Transverse colon (tissue), 4 donors: ENCODE measurements around the gene PLEKHA6. TPM values are rescaled to one million over a fixed set of nuclear protein-coding genes. Genes with fewer than 3 reads are reported as not detected.

Source experiments
- DNase-seq: peaks from one replicate; pipeline ENCODE4 v3.0.0-alpha.2; 2019
- H3K27ac ChIP-seq, 4 donors: fragments of 200-600 bp; sonication (generic); 2 replicates each; pipeline ENCODE4 v1.5.1; 2016 to 2018; ENCODE audit warnings: inconsistent platforms in 4 of 4
- H3K27me3 ChIP-seq: fragments of 200-600 bp; sonication (generic); 2 replicates; pipeline ENCODE4 v1.5.1; 2017; ENCODE audit warnings: inconsistent platforms
- H3K36me3 ChIP-seq, 4 donors: fragments of 200-600 bp; sonication (generic); 2 replicates each; pipeline ENCODE4 v1.5.1; 2017 to 2019; ENCODE audit warnings: inconsistent platforms in 4 of 4
- H3K4me1 ChIP-seq, 4 donors: fragments of 200-600 bp; sonication (generic); 2 replicates each; pipeline ENCODE4 v1.5.1; 2017 to 2020; ENCODE audit warnings: inconsistent platforms in 4 of 4
- H3K4me3 ChIP-seq, 4 donors: fragments of 200-600 bp; sonication (generic); 1 replicate in 1 of 4; 2 replicates in 3 of 4; pipeline versions ENCODE4 v1.5.1 to v1.6.1; 2017 to 2019; ENCODE audit warnings: inconsistent platforms in 4 of 4
- H3K9me3 ChIP-seq, 2 donors: fragments of 200-600 bp; sonication (generic); 2 replicates each; pipeline ENCODE4 v1.5.1; 2017 to 2019; ENCODE audit warnings: inconsistent platforms in 2 of 2
- EP300 ChIP-seq: sonication (generic); formaldehyde crosslinking; IDR thresholded peaks from one replicate; pipeline ENCODE4 v1.6.1; 2017; ENCODE audit warnings: antibody characterized with exemption, low read depth
- POLR2A ChIP-seq: fragments of 450-650 bp; IDR thresholded peaks from one replicate; pipeline ENCODE4 v1.6.1; 2016; ENCODE audit warnings: antibody characterized with exemption, mild to moderate bottlenecking, moderate library complexity
- POLR2AphosphoS5 ChIP-seq, 3 donors: sonication (generic); formaldehyde crosslinking; IDR thresholded peaks; one replicate each; pipeline ENCODE4 v1.6.1; 2016; ENCODE audit warnings: antibody characterized with exemption in 3 of 3
- WGBS, 2 donors: methylation state at CpG; one replicate each; pipeline ENCODE4 v1.1.5; 2018; ENCODE audit warnings: low coverage in 1 of 2; 5-methylcytosine and 5-hydroxymethylcytosine counted together
- in situ Hi-C, 4 donors: fragments of 200-750 bp; cut with MboI; loops; one replicate each; pipeline versions ENCODE4 v1.15.0 to v1.15.1; 2017; ENCODE audit warnings: low sequenced_read_pairs in 3 of 4, low pct_ligation_motif_present in 1 of 4, low pct_unique_long_range_greater_than_20kb in 1 of 4
- intact Hi-C: fragments of 100-400 bp; cut with DNase I; formaldehyde crosslinking; loops from one replicate; pipeline ENCODE4 v1.15.1; 2023; ENCODE audit warnings: low total_unique reads
- total RNA-seq, 4 donors: library from RNA; depleted of rRNA; stranded (reverse); fragments of >200 nt; gene quantifications; one replicate each; pipeline ENCODE4 v1.1.0, GENCODE V29; 2016
- TF ChIP-seq, protein P1 (sequence below), 5 experiments: fragments of 200-600 bp in 3 of 5; fragments of 450-650 bp in 2 of 5; sonication (generic) in 3 of 5; IDR thresholded peaks; 1 replicate in 2 of 5; 2 replicates in 3 of 5; pipeline ENCODE4 v1.5.1; 2016 to 2017; ENCODE audit warnings: antibody characterized with exemption in 5 of 5, inconsistent platforms in 3 of 5, mild to moderate bottlenecking in 2 of 5, moderate library complexity in 1 of 5

PLEKHA6 gene
- total RNA-seq, 4 donors from 2014 or later, result 58.7 to 209 (median 97.9) TPM

DNA sequence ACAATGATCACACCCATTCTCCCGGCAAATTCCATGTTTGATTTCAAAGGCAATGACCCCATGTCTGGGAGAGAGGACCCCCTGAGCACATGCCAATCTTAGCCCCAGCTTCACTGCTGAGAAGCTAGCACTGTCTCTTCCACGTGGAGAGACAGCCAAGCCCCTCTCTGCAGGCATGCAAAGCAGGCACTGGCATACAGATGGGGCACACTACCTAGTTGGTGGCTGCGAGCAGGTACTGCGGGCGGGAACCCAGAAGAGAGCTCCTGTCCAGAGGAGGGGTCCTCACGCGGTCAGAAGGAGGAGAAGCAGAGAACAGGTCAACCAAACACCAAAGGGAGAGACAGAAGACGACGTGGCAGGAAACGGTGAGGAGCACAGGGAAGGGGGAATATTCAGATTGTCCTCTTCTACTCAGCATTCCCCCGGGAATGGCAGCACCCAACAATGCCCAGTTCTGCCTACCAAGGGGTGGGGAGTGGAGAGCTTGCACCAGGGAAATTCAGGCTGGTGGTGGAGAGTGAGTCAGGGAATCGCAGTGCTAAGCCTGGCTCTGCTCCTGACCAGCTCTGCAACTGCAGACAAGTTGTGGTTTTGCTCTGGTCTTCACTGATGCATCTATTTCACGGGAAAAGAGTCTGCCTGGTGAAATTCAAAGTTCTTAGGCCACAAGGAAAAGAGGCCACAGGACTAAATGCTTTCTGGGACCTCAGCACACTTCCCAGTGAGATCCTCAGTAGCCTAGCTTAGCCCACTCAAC lies 97.8 kb downstream of the PLEKHA6 start:
- TF ChIP-seq EP300 (no peak), POLR2A (no peak), POLR2AphosphoS5 (IDR thresholded peaks at IDR 0.05) (no peak)
- TF ChIP-seq, protein P1, sequence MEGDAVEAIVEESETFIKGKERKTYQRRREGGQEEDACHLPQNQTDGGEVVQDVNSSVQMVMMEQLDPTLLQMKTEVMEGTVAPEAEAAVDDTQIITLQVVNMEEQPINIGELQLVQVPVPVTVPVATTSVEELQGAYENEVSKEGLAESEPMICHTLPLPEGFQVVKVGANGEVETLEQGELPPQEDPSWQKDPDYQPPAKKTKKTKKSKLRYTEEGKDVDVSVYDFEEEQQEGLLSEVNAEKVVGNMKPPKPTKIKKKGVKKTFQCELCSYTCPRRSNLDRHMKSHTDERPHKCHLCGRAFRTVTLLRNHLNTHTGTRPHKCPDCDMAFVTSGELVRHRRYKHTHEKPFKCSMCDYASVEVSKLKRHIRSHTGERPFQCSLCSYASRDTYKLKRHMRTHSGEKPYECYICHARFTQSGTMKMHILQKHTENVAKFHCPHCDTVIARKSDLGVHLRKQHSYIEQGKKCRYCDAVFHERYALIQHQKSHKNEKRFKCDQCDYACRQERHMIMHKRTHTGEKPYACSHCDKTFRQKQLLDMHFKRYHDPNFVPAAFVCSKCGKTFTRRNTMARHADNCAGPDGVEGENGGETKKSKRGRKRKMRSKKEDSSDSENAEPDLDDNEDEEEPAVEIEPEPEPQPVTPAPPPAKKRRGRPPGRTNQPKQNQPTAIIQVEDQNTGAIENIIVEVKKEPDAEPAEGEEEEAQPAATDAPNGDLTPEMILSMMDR (IDR thresholded peaks at IDR 0.05), result no peak
- Histone ChIP-seq H3K27ac (no peak overlapping the region), H3K4me1 (peaks cover 9 to 14% (median 11%) of the 10 kb centered on the region in 4 donors), H3K27me3 (no peaks in the 10 kb centered on the region), H3K36me3 (peaks cover 0 to 26% (median 0%) of the 10 kb centered on the region in 4 donors), H3K9me3 (no peaks in the 10 kb centered on the region), H3K4me3 (no peak overlapping the region)
- intact Hi-C loops, result no loop called here
- in situ Hi-C loops, result loop anchor here in 1 of 4 donors (25.0 kb wide), 1 partner anchor 100 kb away; the partner anchor contains the start of gene PLEKHA6
- DNase-seq, result no peak
- 79 to 80% methylated on average over 1 to 13 of the region's 13 CpGs for WGBS, 2 donors

DNA sequence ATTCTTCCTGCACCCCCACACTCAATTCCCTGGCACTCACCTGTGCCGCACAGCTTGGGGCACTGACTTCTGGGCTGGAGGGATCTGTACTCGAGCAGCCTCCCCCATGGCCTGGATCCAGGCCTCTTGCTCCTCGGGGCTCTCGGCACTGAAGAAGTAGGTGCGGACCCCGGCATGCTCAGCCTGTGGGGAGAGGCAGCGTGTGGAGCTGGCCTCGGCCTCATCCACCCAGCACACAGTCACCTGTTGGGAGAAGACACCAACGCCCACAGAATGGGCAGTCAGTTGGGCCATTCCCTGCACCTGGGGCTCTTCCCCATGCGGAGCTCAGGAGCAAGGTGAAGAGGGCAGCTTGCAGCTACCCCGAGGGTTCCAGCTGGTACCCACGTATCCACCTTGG lies 98.5 kb downstream of the PLEKHA6 start:
- in situ Hi-C loops, result loop anchor here in 1 of 4 donors (25.0 kb wide), 1 partner anchor 101 kb away; the partner anchor contains the start of gene PLEKHA6
- 94% methylated on average over 9 of the region's 12 CpGs; no CpG with 5 or more reads in 1 of the 2 donors for WGBS, 2 donors
- no peak for DNase-seq
- Histone ChIP-seq H3K9me3 (no peaks in the 10 kb centered on the region), H3K27ac (no peak overlapping the region), H3K36me3 (peaks cover 0 to 33% (median 0%) of the 10 kb centered on the region in 4 donors), H3K27me3 (no peaks in the 10 kb centered on the region), H3K4me3 (no peak overlapping the region), H3K4me1 (peaks cover 3 to 10% (median 6%) of the 10 kb centered on the region in 4 donors)
- intact Hi-C loops, result no loop called here
- TF ChIP-seq POLR2AphosphoS5 (IDR thresholded peaks at IDR 0.05) (no peak), POLR2A (no peak), EP300 (no peak)
- TF ChIP-seq, protein P1 (IDR thresholded peaks at IDR 0.05), result no peak

DNA sequence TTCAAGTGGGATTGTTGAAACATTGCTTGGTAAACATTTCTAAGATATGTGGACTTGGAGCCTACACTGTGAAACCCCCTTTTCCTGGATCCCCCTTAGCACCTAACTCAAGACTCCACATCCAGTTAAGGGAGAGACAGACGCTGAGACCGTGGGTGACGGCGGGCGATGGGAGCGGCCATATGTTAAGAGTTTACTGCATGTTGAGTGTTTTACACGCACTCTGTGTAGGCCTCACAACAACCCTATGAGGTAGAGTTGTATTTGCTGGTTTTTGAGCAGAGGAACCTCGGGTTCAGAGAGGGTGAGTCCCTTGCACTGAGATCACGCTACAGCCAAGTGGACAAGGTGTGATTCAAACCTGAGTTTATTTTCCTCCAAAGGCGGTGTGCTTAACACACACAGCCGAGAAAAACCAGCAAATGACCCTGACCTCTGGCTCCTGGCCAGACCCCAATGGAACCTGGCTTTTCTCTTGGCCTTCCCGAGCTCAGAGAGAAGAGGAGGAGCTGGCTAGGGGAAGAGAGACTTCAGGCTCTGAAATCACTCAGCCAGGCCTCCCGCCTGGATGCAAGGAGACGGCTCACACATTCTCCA lies 99.0 kb downstream of the PLEKHA6 start:
- Histone ChIP-seq H3K4me1 (peaks cover 0 to 4% (median 1%) of the 10 kb centered on the region in 4 donors), H3K27me3 (no peaks in the 10 kb centered on the region), H3K27ac (no peak overlapping the region), H3K4me3 (no peak overlapping the region), H3K9me3 (no peaks in the 10 kb centered on the region), H3K36me3 (peaks cover 0 to 34% (median 0%) of the 10 kb centered on the region in 4 donors)
- TF ChIP-seq, protein P1 (IDR thresholded peaks at IDR 0.05), result no peak
- TF ChIP-seq EP300 (no peak), POLR2A (no peak), POLR2AphosphoS5 (IDR thresholded peaks at IDR 0.05) (no peak)
- WGBS, 2 donors, result 86% methylated on average over 14 of the region's 14 CpGs; no CpG with 5 or more reads in 1 of the 2 donors
- intact Hi-C loops (no loop called here), in situ Hi-C loops (loop anchor here in 1 of 4 donors (25.0 kb wide), 1 partner anchor 102 kb away; the partner anchor contains the start of gene PLEKHA6)
- DNase-seq, result no peak

DNA sequence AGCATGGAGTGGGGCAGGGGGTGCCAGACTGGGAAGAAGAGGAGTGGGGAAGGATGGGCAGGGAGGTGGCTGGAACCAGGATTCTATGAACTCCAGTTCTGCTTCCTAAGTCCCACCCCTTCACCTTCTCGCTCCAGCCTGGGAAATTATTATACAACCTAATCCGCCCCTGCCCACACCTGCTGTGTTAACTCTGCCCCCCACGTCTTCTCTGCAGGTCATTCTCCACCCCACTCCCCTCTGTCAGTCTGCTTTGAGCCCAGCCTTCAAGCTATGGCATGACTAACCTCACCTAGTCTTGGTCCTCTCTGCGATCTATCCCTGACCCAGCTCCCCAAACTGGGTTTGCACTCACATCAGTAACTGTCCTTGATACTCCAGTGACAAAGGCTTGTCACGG lies 99.9 kb downstream of the PLEKHA6 start:
- Histone ChIP-seq H3K4me3 (no peak overlapping the region), H3K9me3 (no peaks in the 10 kb centered on the region), H3K36me3 (peaks cover 0 to 33% (median 0%) of the 10 kb centered on the region in 4 donors), H3K27me3 (no peaks in the 10 kb centered on the region), H3K4me1 (peaks cover 0 to 3% (median 0%) of the 10 kb centered on the region in 4 donors), H3K27ac (no peak overlapping the region)
- TF ChIP-seq, protein P1 (IDR thresholded peaks at IDR 0.05), result no peak
- TF ChIP-seq EP300, result no peak
- TF ChIP-seq POLR2A, result no peak
- TF ChIP-seq POLR2AphosphoS5 (IDR thresholded peaks at IDR 0.05), result no peak
- DNase-seq, result no peak
- WGBS, 2 donors, result 68% methylated on average over 5 of the region's 5 CpGs; no CpG with 5 or more reads in 1 of the 2 donors
- in situ Hi-C loops, result loop anchor here in 1 of 4 donors (25.0 kb wide), 1 partner anchor 103 kb away; the partner anchor contains the start of gene PLEKHA6
- intact Hi-C loops, result no loop called here
